ENCODE measurements around the gene E2F4. TPM values are rescaled to one million over a fixed set of nuclear protein-coding genes. Genes with fewer than 3 reads are reported as not detected.

The E2F4 gene
- total RNA-seq = 10 to 100 TPM; 82.8 to 91.7 TPM

DNA sequence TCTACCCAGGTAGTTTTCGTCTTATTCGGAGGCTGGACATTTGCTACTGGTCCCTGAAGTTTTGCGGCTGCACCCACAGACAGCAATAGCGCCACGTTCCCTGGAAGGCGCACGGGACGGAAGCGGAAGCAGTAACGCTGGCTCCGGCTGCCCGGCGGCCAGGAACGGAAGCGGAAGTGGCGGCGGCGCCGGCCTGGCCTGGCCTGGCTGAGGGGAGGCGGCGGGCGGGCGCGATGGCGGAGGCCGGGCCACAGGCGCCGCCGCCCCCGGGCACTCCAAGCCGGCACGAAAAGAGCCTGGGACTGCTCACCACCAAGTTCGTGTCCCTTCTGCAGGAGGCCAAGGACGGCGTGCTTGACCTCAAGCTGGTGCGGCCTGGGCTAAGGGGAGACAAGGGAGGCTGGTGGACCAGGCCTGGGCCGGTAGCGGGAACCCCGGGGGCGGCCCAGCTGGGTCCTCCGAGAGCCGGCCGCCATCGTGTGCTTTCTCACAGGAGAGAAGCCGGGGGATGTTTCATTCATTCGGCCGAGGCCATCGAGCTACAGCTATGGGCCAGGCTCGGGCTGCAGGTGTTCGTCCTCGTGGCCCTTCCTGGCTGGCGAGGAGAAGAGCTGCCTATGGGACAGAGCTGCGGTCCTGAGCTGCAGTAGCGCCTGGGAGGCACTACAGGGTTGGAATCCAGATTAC, at the start of gene E2F4:
Gene E2F4, plus strand, starts transcription at position 161 of the 687 bp plus-strand sequence. Its CDS starts 73 bp downstream, at position 234.
- DNase-seq (peak; percentile 93), ATAC-seq (replicated peaks in 1 of 2) (peak; percentile 99)
- H3K9me3 Mint-ChIP-seq = no peaks in the 10 kb centered on the region
- H3K36me3 Mint-ChIP-seq (ENCODE audit: insufficient read depth in 2 of 2) = peaks cover 8 to 23% of the 10 kb centered on the region in 2 donors
- peak within 1 kb of the TSS; percentile 82 for H3K27ac Mint-ChIP-seq
- peaks cover 46% of the 10 kb centered on the region for H3K4me1 Mint-ChIP-seq (ENCODE audit: low read depth)
- H3K27me3 Mint-ChIP-seq (ENCODE audit: low read depth) = no peaks in the 10 kb centered on the region
- peak within 1 kb of the TSS; percentile 79 to 91 for H3K4me3 Mint-ChIP-seq

- H3K27me3 Mint-ChIP-seq (ENCODE audit: low read depth) = no peaks in the 10 kb centered on the region
- H3K4me3 Mint-ChIP-seq = no peak overlapping the region
- no peaks in the 10 kb centered on the region for H3K9me3 Mint-ChIP-seq
- DNase-seq (no peak), ATAC-seq (replicated peaks in 1 of 2) (no peak)
- no peak overlapping the region for H3K27ac Mint-ChIP-seq
- H3K4me1 Mint-ChIP-seq (ENCODE audit: low read depth) = no peaks in the 10 kb centered on the region
- peaks cover 8 to 10% of the 10 kb centered on the region in 2 donors for H3K36me3 Mint-ChIP-seq (ENCODE audit: insufficient read depth in 2 of 2)
These were observed 49.6 kb upstream of the E2F4 start for GRCh38 chr16:67142342-67142741.

DNA sequence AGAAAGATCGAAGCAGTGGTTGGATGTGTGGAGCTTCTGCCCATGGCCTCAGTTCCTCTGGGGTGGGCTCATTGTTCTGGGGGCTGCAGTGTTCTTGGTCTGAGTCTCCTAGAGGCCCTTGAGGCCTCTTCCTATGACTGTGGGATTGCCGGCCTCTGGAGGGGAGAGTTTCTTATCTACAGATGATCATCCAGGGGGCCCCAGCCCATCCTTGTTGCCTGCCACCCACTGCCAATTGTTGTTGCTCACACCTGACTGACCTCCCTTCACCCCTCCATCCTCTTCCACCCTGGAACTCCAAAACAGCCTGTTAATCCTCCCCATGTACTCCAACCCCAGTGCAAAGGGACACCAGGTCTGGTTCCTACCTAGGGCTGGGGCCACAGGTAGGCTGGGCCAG, 47.0 kb upstream of the E2F4 start:
- ATAC-seq (replicated peaks in 1 of 2) (no peak), DNase-seq (no peak)
- Mint-ChIP-seq H3K9me3 (no peaks in the 10 kb centered on the region), H3K27me3 (ENCODE audit: low read depth) (no peaks in the 10 kb centered on the region), H3K36me3 (ENCODE audit: insufficient read depth in 2 of 2) (peaks cover 11 to 19% of the 10 kb centered on the region in 2 donors), H3K27ac (no peak overlapping the region), H3K4me1 (ENCODE audit: low read depth) (no peaks in the 10 kb centered on the region), H3K4me3 (no peak overlapping the region)

DNA sequence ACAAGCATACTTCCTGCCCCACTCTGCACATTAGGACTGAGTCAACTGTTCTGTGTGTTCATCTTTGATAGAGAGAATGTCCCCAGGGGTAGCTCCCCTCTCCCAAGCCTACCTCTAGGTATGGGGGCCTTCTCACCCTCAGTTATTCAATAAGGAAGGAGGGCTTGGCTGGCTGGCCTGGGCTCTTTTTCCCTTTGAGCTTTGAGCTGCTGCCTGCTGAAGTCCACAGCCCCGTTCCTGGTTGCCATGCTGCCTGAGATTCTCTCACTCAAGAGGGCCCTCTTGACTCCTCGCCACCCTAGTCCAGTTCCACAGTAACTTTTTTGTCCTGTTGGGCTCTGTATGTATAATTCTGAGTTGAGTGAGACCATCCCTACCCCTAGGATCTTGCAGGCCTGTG, 46.2 kb upstream of the E2F4 start:
- ATAC-seq (replicated peaks in 1 of 2) (no peak), DNase-seq (no peak)
- Mint-ChIP-seq H3K4me3 (no peak overlapping the region), H3K4me1 (ENCODE audit: low read depth) (no peaks in the 10 kb centered on the region), H3K9me3 (no peaks in the 10 kb centered on the region), H3K27me3 (ENCODE audit: low read depth) (no peaks in the 10 kb centered on the region), H3K36me3 (ENCODE audit: insufficient read depth in 2 of 2) (peaks cover 11 to 17% of the 10 kb centered on the region in 2 donors), H3K27ac (no peak overlapping the region)

- Mint-ChIP-seq H3K27ac (no peak overlapping the region), H3K36me3 (ENCODE audit: insufficient read depth in 2 of 2) (peaks cover 8 to 15% of the 10 kb centered on the region in 2 donors), H3K27me3 (ENCODE audit: low read depth) (peaks cover 9% of the 10 kb centered on the region)
These were observed 45.2 kb upstream of the E2F4 start for GRCh38 chr16:67146523-67147357.

GRCh38 chr16:67147437-67148140, 44.4 kb upstream of the E2F4 start:
- H3K4me1 Mint-ChIP-seq (ENCODE audit: low read depth) = peaks cover 5% of the 10 kb centered on the region
- peaks cover 6 to 15% of the 10 kb centered on the region in 2 donors for H3K36me3 Mint-ChIP-seq (ENCODE audit: insufficient read depth in 2 of 2)
- no peak overlapping the region for H3K4me3 Mint-ChIP-seq
- H3K9me3 Mint-ChIP-seq = no peaks in the 10 kb centered on the region
- H3K27ac Mint-ChIP-seq = peak overlapping the region; percentile 49
- DNase-seq (no peak), ATAC-seq (replicated peaks in 1 of 2) (no peak)
- H3K27me3 Mint-ChIP-seq (ENCODE audit: low read depth) = peaks cover 10% of the 10 kb centered on the region

More at GRCh38 chr16:67146523-67147357, 45.2 kb upstream of the E2F4 start:
- ATAC-seq (replicated peaks in 1 of 2) = no peak
- Mint-ChIP-seq H3K4me3 (no peak overlapping the region), H3K9me3 (no peaks in the 10 kb centered on the region), H3K4me1 (ENCODE audit: low read depth) (peaks cover 5% of the 10 kb centered on the region)
- DNase-seq = no peak

GRCh38 chr16:67148221-67148620, 43.7 kb upstream of the E2F4 start:
- no peaks in the 10 kb centered on the region for H3K9me3 Mint-ChIP-seq
- H3K4me1 Mint-ChIP-seq (ENCODE audit: low read depth) = peaks cover 11% of the 10 kb centered on the region
- ATAC-seq (replicated peaks in 1 of 2) (no peak), DNase-seq (no peak)
- H3K27me3 Mint-ChIP-seq (ENCODE audit: low read depth) = peaks cover 16% of the 10 kb centered on the region
- H3K4me3 Mint-ChIP-seq = peak overlapping the region in 1 of 2 donors; percentile 12
- peaks cover 6 to 15% of the 10 kb centered on the region in 2 donors for H3K36me3 Mint-ChIP-seq (ENCODE audit: insufficient read depth in 2 of 2)
- no peak overlapping the region for H3K27ac Mint-ChIP-seq

GRCh38 chr16:67148656-67149275, 43.2 kb upstream of the E2F4 start:
- no peaks in the 10 kb centered on the region for H3K9me3 Mint-ChIP-seq
- peak overlapping the region; percentile 47 to 49 for H3K4me3 Mint-ChIP-seq
- no peak overlapping the region for H3K27ac Mint-ChIP-seq
- ATAC-seq (replicated peaks in 1 of 2) (no peak), DNase-seq (no peak)
- peaks cover 3 to 12% of the 10 kb centered on the region in 2 donors for H3K36me3 Mint-ChIP-seq (ENCODE audit: insufficient read depth in 2 of 2)
- H3K4me1 Mint-ChIP-seq (ENCODE audit: low read depth) = peaks cover 15% of the 10 kb centered on the region
- H3K27me3 Mint-ChIP-seq (ENCODE audit: low read depth) = peaks cover 17% of the 10 kb centered on the region

DNA sequence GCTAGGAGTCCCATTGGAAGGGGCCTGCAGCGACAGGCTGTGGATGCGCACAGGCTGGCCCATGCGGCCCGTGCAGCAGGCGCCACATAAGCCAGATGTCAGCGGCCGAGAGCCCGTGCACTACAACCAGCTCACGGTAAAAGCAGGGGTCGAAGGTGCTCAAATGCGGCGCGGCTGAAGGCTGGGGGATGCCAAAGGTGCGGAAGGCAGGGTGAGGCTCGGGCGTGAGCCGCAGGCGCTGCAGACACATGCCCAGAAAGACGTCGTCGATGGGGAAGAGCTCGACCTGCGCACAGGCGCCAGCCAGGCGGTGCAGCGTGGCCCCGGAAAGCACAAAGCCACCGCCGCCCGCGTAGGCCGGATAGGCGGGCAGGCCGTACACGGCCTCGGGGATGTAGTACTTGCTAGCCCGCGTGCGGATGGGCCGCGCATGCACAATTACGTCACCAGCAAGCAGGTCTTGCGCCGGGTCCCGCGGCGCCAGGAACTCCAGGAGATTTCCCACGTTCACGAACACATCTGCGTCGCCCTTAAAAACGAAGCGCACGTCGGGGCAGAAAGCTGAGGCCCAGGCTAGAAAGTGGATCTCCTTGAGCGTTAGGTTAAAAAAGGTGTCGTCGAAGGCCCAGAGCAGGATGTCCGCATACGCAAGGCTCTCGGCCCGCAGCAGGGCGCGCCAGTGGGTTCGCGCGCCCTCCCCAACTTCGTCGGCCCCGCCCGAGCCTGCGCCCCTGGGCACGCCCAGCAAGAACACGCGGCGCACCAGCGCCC, 42.5 kb upstream of the E2F4 start:
- H3K36me3 Mint-ChIP-seq (ENCODE audit: insufficient read depth in 2 of 2) = peaks cover 3 to 13% of the 10 kb centered on the region in 2 donors
- no peak overlapping the region for H3K27ac Mint-ChIP-seq
- H3K4me1 Mint-ChIP-seq (ENCODE audit: low read depth) = peaks cover 18% of the 10 kb centered on the region
- no peak for DNase-seq
- peak overlapping the region; percentile 47 to 52 for H3K4me3 Mint-ChIP-seq
- peaks cover 17% of the 10 kb centered on the region for H3K27me3 Mint-ChIP-seq (ENCODE audit: low read depth)
- no peaks in the 10 kb centered on the region for H3K9me3 Mint-ChIP-seq
- ATAC-seq (replicated peaks in 1 of 2) = no peak

GRCh38 chr16:67150047-67150832, 41.7 kb upstream of the E2F4 start:
- Mint-ChIP-seq H3K36me3 (ENCODE audit: insufficient read depth in 2 of 2) (peaks cover 3 to 13% of the 10 kb centered on the region in 2 donors), H3K4me3 (peak overlapping the region; percentile 80 to 81), H3K27me3 (ENCODE audit: low read depth) (peaks cover 20% of the 10 kb centered on the region), H3K9me3 (no peaks in the 10 kb centered on the region), H3K27ac (no peak overlapping the region), H3K4me1 (ENCODE audit: low read depth) (peaks cover 21% of the 10 kb centered on the region)
- ATAC-seq (replicated peaks in 1 of 2) (peak; percentile 83 to 87), DNase-seq (peak; percentile 68 to 74)

DNA sequence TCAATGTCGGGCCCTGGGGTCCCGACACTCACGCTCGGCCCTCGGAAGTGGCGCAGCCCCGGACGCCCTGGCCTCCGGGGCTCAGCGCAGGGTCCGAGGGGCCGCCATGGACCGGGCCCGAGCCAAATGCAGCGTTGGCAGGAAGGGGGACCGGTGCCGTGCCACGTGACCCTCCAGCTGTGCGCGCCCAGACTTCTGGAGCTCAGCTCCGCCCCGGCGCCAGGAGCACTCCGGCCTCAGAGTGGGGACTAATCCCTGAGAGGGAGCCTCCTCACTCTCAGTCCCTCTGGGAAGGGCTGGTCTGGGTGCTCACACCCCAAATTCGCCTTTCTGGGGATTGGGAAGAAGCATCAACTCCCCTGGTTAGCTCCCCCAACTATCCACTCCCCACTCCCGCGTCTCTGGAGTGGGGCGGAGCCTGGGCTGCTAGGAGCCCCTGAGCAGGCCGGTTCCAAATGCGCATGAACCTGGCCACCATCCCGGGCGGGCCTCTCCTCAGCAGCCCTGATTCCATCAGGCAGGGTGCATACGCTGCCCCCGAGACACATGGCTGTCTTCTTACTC, 41.0 kb upstream of the E2F4 start, which contains the start of gene B3GNT9:
Gene B3GNT9, minus strand, starts transcription at position 166 of the 564 bp plus-strand sequence. CDS start 513 bp downstream, outside the sequence.
- no peaks in the 10 kb centered on the region for H3K9me3 Mint-ChIP-seq
- H3K4me1 Mint-ChIP-seq (ENCODE audit: low read depth) = peaks cover 28% of the 10 kb centered on the region
- ATAC-seq (replicated peaks in 1 of 2) (peak; percentile 33 to 49), DNase-seq (peak in 1 of 2 donors; percentile 50)
- H3K27me3 Mint-ChIP-seq (ENCODE audit: low read depth) = peaks cover 23% of the 10 kb centered on the region
- H3K36me3 Mint-ChIP-seq (ENCODE audit: insufficient read depth in 2 of 2) = peaks cover 3 to 12% of the 10 kb centered on the region in 2 donors
- H3K27ac Mint-ChIP-seq = peak within 1 kb of the TSS; percentile 68
- peak within 1 kb of the TSS; percentile 80 to 81 for H3K4me3 Mint-ChIP-seq

All from activated T-cell treated with anti-CD3 and anti-CD28 coated beads, Interleukin-2, amount 50 U/mL, for 72 hours (primary cell).